Neural crest cell (in vitro differentiated cells): Measurements from ENCODE around the gene ARMC9. TPM values are rescaled to one million over a fixed set of nuclear protein-coding genes. Genes with fewer than 3 reads are reported as not detected.

Experiments
- DNase-seq: peaks from one replicate; pipeline ENCODE4 v3.0.0; 2021; ENCODE audit warnings: low read depth, mixed read lengths, low spot score
- H3K27ac Mint-ChIP-seq: one replicate; pipeline ENCODE4 v1.8.0; 2021; ENCODE audit warnings: mild to moderate bottlenecking, mixed read lengths; ENCODE audit not compliant: unreplicated experiment
- H3K27me3 Mint-ChIP-seq: 2 replicates; pipeline ENCODE4 v1.8.0; 2021; ENCODE audit warnings: low read depth, mild to moderate bottlenecking, mixed read lengths
- H3K36me3 Mint-ChIP-seq: 2 replicates; pipeline ENCODE4 v1.8.0; 2021; ENCODE audit warnings: low read depth, mild to moderate bottlenecking, mixed read lengths
- H3K4me1 Mint-ChIP-seq: 2 replicates; pipeline ENCODE4 v1.8.0; 2021; ENCODE audit warnings: mixed read lengths
- H3K4me3 Mint-ChIP-seq: one replicate; pipeline ENCODE4 v1.8.0; 2021; ENCODE audit warnings: mild to moderate bottlenecking, mixed read lengths
- H3K9me3 Mint-ChIP-seq: 2 replicates; pipeline ENCODE4 v1.8.0; 2021; ENCODE audit warnings: mixed read lengths
- CTCF ChIP-seq: fragments of 200-600 bp; sonication (generic); conservative IDR thresholded peaks from 2 replicates; pipeline ENCODE4 v1.5.0; 2021; ENCODE audit warnings: antibody characterized with exemption, mild to moderate bottlenecking
- total RNA-seq: library from RNA; stranded (reverse); gene quantifications from 2 replicates; pipeline ENCODE4 v1.2.1, GENCODE V29; 2021

ARMC9 gene
- total RNA-seq, 1 donor from 2014 or later = 35.0 TPM

- peaks cover 6% of the 10 kb centered on the region for H3K36me3 Mint-ChIP-seq
- no peak for TF ChIP-seq CTCF
- H3K9me3 Mint-ChIP-seq = no peaks in the 10 kb centered on the region
- no peaks in the 10 kb centered on the region for H3K27me3 Mint-ChIP-seq
- H3K4me1 Mint-ChIP-seq = peaks cover 4% of the 10 kb centered on the region
- no peak for DNase-seq
- H3K4me3 Mint-ChIP-seq = no peak overlapping the region
- H3K27ac Mint-ChIP-seq = no peak overlapping the region
Measured at GRCh38 chr2:231211486-231211885, 13.1 kb downstream of the ARMC9 start.

GRCh38 chr2:231212329-231212845, 14.0 kb downstream of the ARMC9 start:
- DNase-seq = no peak
- TF ChIP-seq CTCF = no peak
- Mint-ChIP-seq H3K27me3 (no peaks in the 10 kb centered on the region), H3K4me1 (peaks cover 4% of the 10 kb centered on the region), H3K4me3 (no peak overlapping the region), H3K36me3 (peaks cover 6% of the 10 kb centered on the region), H3K27ac (no peak overlapping the region), H3K9me3 (no peaks in the 10 kb centered on the region)

GRCh38 chr2:231213931-231214642, 15.7 kb downstream of the ARMC9 start:
- no peaks in the 10 kb centered on the region for H3K27me3 Mint-ChIP-seq
- no peak overlapping the region for H3K27ac Mint-ChIP-seq
- peaks cover 7% of the 10 kb centered on the region for H3K36me3 Mint-ChIP-seq
- no peaks in the 10 kb centered on the region for H3K4me1 Mint-ChIP-seq
- DNase-seq = no peak
- no peaks in the 10 kb centered on the region for H3K9me3 Mint-ChIP-seq
- H3K4me3 Mint-ChIP-seq = no peak overlapping the region
- no peak for TF ChIP-seq CTCF

GRCh38 chr2:231218366-231218765, 19.9 kb downstream of the ARMC9 start:
- DNase-seq = no peak
- Mint-ChIP-seq H3K27me3 (no peaks in the 10 kb centered on the region), H3K36me3 (peaks cover 19% of the 10 kb centered on the region), H3K4me1 (no peaks in the 10 kb centered on the region), H3K27ac (no peak overlapping the region), H3K4me3 (no peak overlapping the region), H3K9me3 (no peaks in the 10 kb centered on the region)
- no peak for TF ChIP-seq CTCF

- H3K4me1 Mint-ChIP-seq = no peaks in the 10 kb centered on the region
- H3K4me3 Mint-ChIP-seq = no peak overlapping the region
- H3K9me3 Mint-ChIP-seq = no peaks in the 10 kb centered on the region
- peaks cover 19% of the 10 kb centered on the region for H3K36me3 Mint-ChIP-seq
- no peak overlapping the region for H3K27ac Mint-ChIP-seq
- no peak for TF ChIP-seq CTCF
- no peak for DNase-seq
- no peaks in the 10 kb centered on the region for H3K27me3 Mint-ChIP-seq
Measured at GRCh38 chr2:231219289-231219688, 20.9 kb downstream of the ARMC9 start.
